GM12874 (cell line): ENCODE data around the gene ALDH3A1.

ENCODE experiments used
- CTCF ChIP-seq: IDR thresholded peaks from 2 replicates; pipeline ENCODE4 v1.5.1; 2011; ENCODE audit warnings: low read depth, mild to moderate bottlenecking, control low read depth, low read length, moderate library complexity; ENCODE audit not compliant: insufficient read depth

ALDH3A1 gene

GRCh38 chr17:19728084-19728495 is 20.0 kb downstream of the ALDH3A1 start:
- TF ChIP-seq CTCF = no peak

- no peak for TF ChIP-seq CTCF
Measured at GRCh38 chr17:19727501-19728078, 20.5 kb downstream of the ALDH3A1 start.

DNA sequence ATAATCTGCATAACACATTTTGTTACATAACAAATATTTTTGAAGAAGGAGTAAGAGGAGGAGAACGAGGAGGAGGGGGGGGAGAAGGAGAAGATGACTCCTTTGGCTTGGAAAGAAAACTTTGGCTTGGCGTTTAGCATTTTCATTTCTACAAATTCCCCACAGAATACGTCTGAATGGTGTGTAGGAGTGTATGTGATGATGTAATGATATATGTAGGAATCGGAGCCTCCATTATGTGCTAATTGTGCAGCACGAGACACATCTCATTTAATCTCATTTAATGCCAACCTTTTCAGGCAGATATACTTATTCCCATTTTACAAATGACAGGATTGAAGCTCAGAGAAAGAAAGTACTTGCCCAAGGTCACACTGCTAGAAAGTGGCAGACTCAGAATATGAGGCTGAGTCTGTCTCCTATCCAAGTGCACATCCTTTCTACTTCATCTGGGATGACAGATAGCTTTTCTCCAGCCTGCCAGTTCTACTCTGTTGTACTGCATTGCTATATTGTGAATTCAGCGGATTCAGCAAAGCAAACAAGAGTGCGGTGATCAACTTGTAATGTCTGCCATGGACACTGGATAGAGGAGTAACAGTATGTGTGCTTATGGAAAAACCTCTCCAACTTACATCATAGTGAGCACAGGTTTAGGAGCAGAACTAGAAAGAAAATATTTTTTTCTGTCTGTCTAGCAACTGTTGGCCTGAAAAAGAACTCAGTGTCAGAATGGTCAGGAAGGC is 21.3 kb downstream of the ALDH3A1 start:
- no peak for TF ChIP-seq CTCF

GRCh38 chr17:19725486-19725885 is 22.6 kb downstream of the ALDH3A1 start:
- TF ChIP-seq CTCF = no peak

GRCh38 chr17:19724501-19725420 is 23.3 kb downstream of the ALDH3A1 start:
- TF ChIP-seq CTCF = no peak

DNA sequence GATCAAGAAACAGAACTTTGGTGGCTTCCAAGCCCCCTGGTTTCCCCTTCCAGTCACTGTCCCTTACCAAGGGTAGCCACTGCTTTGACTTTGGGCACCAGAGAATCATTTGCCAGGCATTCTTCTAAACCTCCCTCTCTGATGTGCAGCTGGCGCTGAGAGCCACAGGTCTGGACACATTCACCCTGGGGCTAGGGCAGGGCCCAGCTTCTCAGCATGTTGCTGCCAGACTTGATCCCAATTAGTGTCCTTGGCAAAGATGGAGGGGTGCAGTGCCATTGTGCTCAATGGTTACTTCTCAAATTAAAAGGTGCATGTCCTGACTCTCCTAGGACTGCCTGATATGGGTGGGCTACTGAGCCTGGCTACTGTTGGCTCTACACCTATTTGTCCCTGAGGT is 24.1 kb downstream of the ALDH3A1 start:
- no peak for TF ChIP-seq CTCF

DNA sequence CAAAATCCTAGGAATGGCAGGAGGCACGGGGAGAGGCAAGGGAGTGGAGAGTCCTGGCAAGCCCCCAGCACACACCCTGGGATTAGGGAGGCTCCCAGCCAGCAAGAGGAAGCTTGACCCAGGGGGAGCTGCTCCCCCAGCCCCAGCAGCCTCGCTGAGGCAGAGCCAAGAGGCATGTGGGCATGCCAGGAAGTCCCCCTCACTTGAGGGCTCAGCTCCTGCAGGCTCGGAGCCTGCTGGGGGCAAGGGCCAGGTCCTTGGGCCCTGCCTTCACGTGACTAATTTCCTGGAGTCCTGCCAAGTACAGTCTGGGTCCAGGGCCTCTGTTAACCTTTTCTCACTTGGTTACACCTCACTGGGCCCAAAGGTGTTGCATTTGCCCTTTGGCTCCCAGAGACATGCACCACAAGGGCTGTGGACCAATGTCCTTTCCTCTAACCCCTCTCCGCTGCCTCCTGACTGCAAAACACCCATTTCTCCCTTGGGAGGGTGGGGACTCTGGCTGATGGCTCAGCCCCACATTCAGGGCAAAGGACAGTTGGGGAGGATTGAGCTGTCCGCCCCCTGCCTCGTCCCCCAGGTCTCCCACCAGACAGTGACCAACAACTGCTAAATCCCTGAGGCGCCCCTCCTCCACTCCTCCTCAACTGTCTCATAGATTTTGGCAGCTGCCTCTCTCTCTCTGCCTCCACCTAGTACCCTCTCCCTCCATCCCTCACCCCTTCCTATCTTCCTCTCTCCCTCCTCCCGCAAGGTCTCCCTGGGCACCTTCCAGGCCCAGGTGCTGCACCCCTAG is 27.3 kb downstream of the ALDH3A1 start:
- TF ChIP-seq CTCF = no peak
